HFFc6 (cell line): ENCODE data around the gene COMMD3. TPM values are rescaled to one million over a fixed set of nuclear protein-coding genes. Genes with fewer than 3 reads are reported as not detected.

Experiments used
- DNase-seq: peaks from one replicate; pipeline ENCODE4 v3.0.0-alpha.2; 2018
- H3K27ac Mint-ChIP-seq: 2 replicates; pipeline ENCODE4 v1.8.0; 2020; ENCODE audit warnings: mild to moderate bottlenecking, mixed read lengths
- H3K27me3 Mint-ChIP-seq: 2 replicates; pipeline ENCODE4 v1.8.0; 2021; ENCODE audit warnings: mild to moderate bottlenecking, moderate library complexity, mixed read lengths; ENCODE audit not compliant: insufficient read depth
- H3K36me3 Mint-ChIP-seq: 2 replicates; pipeline ENCODE4 v1.8.0; 2021; ENCODE audit warnings: low read depth, mixed read lengths
- H3K4me1 Mint-ChIP-seq: 2 replicates; pipeline ENCODE4 v1.8.0; 2020; ENCODE audit warnings: low read depth, mixed read lengths
- H3K4me3 Mint-ChIP-seq: 2 replicates; pipeline ENCODE4 v1.8.0; 2020; ENCODE audit warnings: mild to moderate bottlenecking, moderate library complexity, mixed read lengths
- H3K9me3 Mint-ChIP-seq: 2 replicates; pipeline ENCODE4 v1.8.0; 2020; ENCODE audit warnings: mild to moderate bottlenecking, mixed read lengths
- total RNA-seq, 6 experiments: library from RNA; stranded (reverse); fragmentation: NEBNext Ultra II Directional; extraction: Animal tissue kit (Norgen Biotek cat#: 25700); gene quantifications; 2 replicates in 1 of 6; 3 replicates in 5 of 6; pipeline ENCODE4 v1.2.3, GENCODE V29; 2021
- TF ChIP-seq, protein P1 (sequence below): fragments of 200-600 bp; sonication (generic); IDR thresholded peaks from 2 replicates; pipeline ENCODE4 v1.5.0; 2021; ENCODE audit warnings: antibody characterized with exemption, mild to moderate bottlenecking

The COMMD3 gene
- total RNA-seq, 6 experiments from 2014 or later: 39.5 to 47.6 (median 43.8) TPM

DNA sequence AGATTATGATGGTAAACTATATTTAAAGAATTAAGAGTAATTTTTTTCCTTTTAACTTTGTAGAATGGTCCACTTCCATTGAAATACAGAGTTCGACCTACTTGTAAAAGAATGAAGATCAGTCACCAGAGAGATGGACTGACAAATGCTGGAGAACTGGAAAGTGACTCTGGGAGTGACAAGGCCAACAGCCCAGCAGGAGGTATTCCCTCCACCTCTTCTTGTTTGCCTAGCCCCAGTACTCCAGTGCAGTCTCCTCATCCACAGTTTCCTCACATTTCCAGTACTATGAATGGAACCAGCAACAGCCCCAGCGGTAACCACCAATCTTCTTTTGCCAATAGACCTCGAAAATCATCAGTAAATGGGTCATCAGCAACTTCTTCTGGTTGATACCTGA is 13.0 kb downstream of the COMMD3 start:
- H3K4me1 Mint-ChIP-seq: peaks cover 22% of the 10 kb centered on the region
- no peak for DNase-seq
- H3K9me3 Mint-ChIP-seq: peaks cover 4% of the 10 kb centered on the region; the same call in 1 of the 2 replicates
- no peak overlapping the region for H3K27ac Mint-ChIP-seq
- H3K36me3 Mint-ChIP-seq: peaks cover 20% of the 10 kb centered on the region
- H3K4me3 Mint-ChIP-seq: no peak overlapping the region
- TF ChIP-seq, protein P1, sequence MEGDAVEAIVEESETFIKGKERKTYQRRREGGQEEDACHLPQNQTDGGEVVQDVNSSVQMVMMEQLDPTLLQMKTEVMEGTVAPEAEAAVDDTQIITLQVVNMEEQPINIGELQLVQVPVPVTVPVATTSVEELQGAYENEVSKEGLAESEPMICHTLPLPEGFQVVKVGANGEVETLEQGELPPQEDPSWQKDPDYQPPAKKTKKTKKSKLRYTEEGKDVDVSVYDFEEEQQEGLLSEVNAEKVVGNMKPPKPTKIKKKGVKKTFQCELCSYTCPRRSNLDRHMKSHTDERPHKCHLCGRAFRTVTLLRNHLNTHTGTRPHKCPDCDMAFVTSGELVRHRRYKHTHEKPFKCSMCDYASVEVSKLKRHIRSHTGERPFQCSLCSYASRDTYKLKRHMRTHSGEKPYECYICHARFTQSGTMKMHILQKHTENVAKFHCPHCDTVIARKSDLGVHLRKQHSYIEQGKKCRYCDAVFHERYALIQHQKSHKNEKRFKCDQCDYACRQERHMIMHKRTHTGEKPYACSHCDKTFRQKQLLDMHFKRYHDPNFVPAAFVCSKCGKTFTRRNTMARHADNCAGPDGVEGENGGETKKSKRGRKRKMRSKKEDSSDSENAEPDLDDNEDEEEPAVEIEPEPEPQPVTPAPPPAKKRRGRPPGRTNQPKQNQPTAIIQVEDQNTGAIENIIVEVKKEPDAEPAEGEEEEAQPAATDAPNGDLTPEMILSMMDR: no peak
- H3K27me3 Mint-ChIP-seq: peaks cover 9% of the 10 kb centered on the region

DNA sequence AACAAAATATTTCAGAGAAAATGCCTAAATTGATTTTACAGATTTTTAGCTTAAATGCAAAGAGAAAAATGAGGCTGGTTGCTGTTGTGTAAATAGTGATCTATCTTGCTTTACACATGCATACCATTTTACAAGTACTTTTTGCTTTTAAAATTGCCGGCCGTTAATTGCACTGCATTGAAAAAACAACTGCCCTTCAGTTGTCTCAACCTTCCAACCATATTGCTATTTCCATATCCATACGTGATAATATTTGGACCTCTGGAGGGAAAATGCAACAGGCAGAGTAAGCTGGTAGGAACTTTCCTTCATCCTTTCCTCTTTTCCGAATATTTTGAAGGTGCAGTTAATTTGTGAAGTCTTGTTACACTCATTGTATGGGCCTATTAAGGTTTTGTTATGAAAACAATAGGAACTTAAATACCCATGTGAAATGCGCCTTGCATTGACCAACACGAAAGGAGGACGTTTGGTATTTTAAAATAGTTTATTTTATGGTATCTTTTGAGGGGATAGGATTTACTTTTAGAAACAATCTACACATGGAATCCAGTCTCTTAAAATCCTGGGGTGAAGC is 16.0 kb downstream of the COMMD3 start:
- no peak for DNase-seq
- Mint-ChIP-seq H3K4me1 (peaks cover 4% of the 10 kb centered on the region; the same call in 1 of the 2 replicates), H3K4me3 (no peak overlapping the region), H3K27me3 (peaks cover 25% of the 10 kb centered on the region), H3K36me3 (peaks cover 25% of the 10 kb centered on the region), H3K9me3 (peaks cover 9% of the 10 kb centered on the region; the same call in 1 of the 2 replicates), H3K27ac (no peak overlapping the region)
- TF ChIP-seq, protein P1: no peak

DNA sequence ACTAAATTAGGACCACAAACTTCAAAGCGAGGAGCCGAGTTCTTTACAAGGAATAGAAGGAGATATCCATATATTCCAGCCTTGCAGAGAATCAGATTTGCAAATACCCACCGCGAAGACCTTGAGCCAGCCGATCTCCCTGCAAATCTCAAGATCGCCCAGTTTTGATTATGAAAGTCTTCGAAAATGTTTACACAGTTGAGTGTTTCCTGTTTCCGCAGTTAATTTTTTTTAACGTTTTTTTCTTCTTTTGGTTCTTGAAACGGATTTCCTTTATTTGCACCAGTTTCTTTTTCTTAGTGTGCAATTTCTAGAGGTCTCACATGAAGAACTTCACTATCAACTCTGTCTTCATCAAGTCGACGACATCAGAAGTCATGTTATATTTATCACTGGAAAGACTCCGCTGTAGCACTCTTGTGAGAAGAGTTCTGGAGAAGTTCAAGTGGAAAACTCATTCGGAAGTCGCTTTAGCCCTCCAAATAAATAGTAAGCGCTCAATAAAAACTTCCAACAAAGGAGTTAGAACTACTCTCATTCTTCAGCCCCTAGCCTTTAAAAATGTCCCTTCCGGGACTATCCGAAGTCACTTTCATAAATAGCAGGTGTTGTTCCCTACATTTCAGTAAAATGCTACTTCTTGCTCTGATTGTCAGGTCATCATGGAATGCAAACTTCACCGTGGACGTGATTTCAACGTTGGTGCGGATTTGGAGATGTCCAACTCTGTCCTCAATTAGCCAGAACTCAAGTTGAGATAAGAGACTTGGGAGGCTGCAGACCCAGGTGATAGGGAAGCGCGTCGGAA is 17.2 kb downstream of the COMMD3 start:
- TF ChIP-seq, protein P1: no peak
- H3K9me3 Mint-ChIP-seq: peaks cover 13% of the 10 kb centered on the region; the same call in 1 of the 2 replicates
- DNase-seq: no peak
- peaks cover 33% of the 10 kb centered on the region for H3K27me3 Mint-ChIP-seq
- H3K4me1 Mint-ChIP-seq: peaks cover 7% of the 10 kb centered on the region; the same call in 1 of the 2 replicates
- H3K4me3 Mint-ChIP-seq: no peak overlapping the region
- H3K27ac Mint-ChIP-seq: no peak overlapping the region
- H3K36me3 Mint-ChIP-seq: peaks cover 24% of the 10 kb centered on the region

DNA sequence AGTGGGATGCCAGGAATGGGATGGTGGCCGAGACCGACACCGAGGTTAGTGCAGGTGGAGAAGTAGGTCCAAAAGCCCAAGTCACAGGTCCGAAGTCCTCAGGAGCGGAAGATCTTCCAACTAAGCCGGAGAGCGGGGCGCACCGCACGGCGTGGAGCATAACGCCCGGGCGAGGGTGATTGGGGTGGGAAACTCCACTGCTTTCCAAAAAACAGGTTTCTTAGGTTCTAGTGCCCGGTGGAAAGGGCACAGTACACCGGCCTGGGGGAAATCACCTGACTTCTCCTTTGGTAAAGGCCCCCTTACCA is 17.7 kb downstream of the COMMD3 start:
- H3K36me3 Mint-ChIP-seq: peaks cover 24% of the 10 kb centered on the region
- H3K27ac Mint-ChIP-seq: no peak overlapping the region
- peaks cover 7% of the 10 kb centered on the region; the same call in 1 of the 2 replicates for H3K4me1 Mint-ChIP-seq
- DNase-seq: no peak
- H3K27me3 Mint-ChIP-seq: peaks cover 33% of the 10 kb centered on the region
- peaks cover 13% of the 10 kb centered on the region; the same call in 1 of the 2 replicates for H3K9me3 Mint-ChIP-seq
- no peak overlapping the region for H3K4me3 Mint-ChIP-seq
- TF ChIP-seq, protein P1: no peak

DNA sequence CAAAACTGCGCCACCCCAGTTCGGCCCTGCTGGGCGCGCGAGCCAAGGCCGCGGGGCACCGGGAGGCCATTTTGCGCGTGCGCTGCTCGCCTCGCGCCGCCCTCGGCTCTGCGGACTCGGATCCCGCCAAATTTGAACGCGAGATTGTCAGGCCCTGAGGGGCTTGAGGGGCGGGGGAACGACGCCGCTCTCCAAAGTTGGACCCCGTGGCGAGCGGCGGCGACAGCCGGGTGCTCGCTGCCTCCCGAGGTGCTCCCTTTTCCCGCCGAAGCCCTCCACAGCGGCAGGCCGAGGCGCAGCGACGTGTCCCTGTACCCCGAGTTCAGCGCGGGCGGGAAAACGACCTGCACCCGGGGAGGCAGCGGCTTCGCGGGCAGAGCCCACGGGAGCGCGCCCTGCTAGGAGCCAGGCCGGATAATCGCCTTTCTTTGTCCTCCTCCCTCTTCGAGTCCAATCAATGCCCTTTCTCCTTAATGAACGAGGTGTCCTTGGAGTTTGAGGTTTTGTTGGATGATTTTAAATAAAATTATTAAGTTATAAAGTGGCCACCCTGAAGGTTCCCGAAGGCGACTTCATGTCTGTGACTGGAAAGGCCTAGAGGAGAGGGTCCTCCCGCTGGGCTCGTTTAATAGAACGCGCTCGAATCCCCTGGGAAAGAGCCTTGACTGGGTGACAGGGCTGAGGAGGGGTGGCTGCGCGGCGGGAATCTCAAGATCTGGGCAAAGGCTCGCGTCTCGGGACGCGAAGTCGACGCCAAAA is 18.4 kb downstream of the COMMD3 start:
- Mint-ChIP-seq H3K27me3 (peaks cover 33% of the 10 kb centered on the region), H3K4me3 (peak overlapping the region; percentile 83), H3K36me3 (peaks cover 19% of the 10 kb centered on the region), H3K27ac (no peak overlapping the region; the same call in 1 of the 2 replicates), H3K4me1 (peaks cover 7% of the 10 kb centered on the region; the same call in 1 of the 2 replicates), H3K9me3 (peaks cover 13% of the 10 kb centered on the region; the same call in 1 of the 2 replicates)
- DNase-seq: no peak
- TF ChIP-seq, protein P1: no peak
